ENCODE data around the gene OXER1.

OXER1 gene

GRCh38 chr2:42775186-42775585 lies 11.3 kb upstream of the OXER1 start:
- in situ Hi-C loops (cut with HindIII; ENCODE audit: low sequenced_read_pairs), result no loop called here
- TF ChIP-seq CTCF (IDR thresholded peaks at IDR 0.05; ENCODE audit: low read depth, low read length, missing control alignments), result no peak
- H3K4me3 ChIP-seq (ENCODE audit: low read depth, low read length), result no peak overlapping the region
- no peak for DNase-seq (ENCODE audit: low read depth)

- in situ Hi-C loops (cut with HindIII; ENCODE audit: low sequenced_read_pairs), result no loop called here
- TF ChIP-seq CTCF (IDR thresholded peaks at IDR 0.05; ENCODE audit: low read depth, low read length, missing control alignments), result no peak
- no peak overlapping the region for H3K4me3 ChIP-seq (ENCODE audit: low read depth, low read length)
- no peak for DNase-seq (ENCODE audit: low read depth)
These were observed 7.7 kb upstream of the OXER1 start for GRCh38 chr2:42771546-42772153.

GRCh38 chr2:42770288-42771131 lies 6.6 kb upstream of the OXER1 start:
- peak; percentile 48 for TF ChIP-seq CTCF (IDR thresholded peaks at IDR 0.05; ENCODE audit: low read depth, low read length, missing control alignments)
- in situ Hi-C loops (cut with HindIII; ENCODE audit: low sequenced_read_pairs), result no loop called here
- H3K4me3 ChIP-seq (ENCODE audit: low read depth, low read length), result no peak overlapping the region
- DNase-seq (ENCODE audit: low read depth), result peak; percentile 8

GRCh38 chr2:42769583-42770287 lies 5.8 kb upstream of the OXER1 start:
- H3K4me3 ChIP-seq (ENCODE audit: low read depth, low read length), result no peak overlapping the region
- DNase-seq (ENCODE audit: low read depth), result no peak
- TF ChIP-seq CTCF (IDR thresholded peaks at IDR 0.05; ENCODE audit: low read depth, low read length, missing control alignments), result no peak
- in situ Hi-C loops (cut with HindIII; ENCODE audit: low sequenced_read_pairs), result no loop called here

GRCh38 chr2:42768706-42769256 lies 4.8 kb upstream of the OXER1 start:
- in situ Hi-C loops (cut with HindIII; ENCODE audit: low sequenced_read_pairs), result no loop called here
- TF ChIP-seq CTCF (IDR thresholded peaks at IDR 0.05; ENCODE audit: low read depth, low read length, missing control alignments), result no peak
- H3K4me3 ChIP-seq (ENCODE audit: low read depth, low read length), result no peak overlapping the region
- no peak for DNase-seq (ENCODE audit: low read depth)

GRCh38 chr2:42767899-42768705 lies 4.2 kb upstream of the OXER1 start:
- no peak for TF ChIP-seq CTCF (IDR thresholded peaks at IDR 0.05; ENCODE audit: low read depth, low read length, missing control alignments)
- in situ Hi-C loops (cut with HindIII; ENCODE audit: low sequenced_read_pairs), result no loop called here
- H3K4me3 ChIP-seq (ENCODE audit: low read depth, low read length), result no peak overlapping the region
- no peak for DNase-seq (ENCODE audit: low read depth)

Measured in astrocyte of the cerebellum (primary cell).